ENCODE data around the gene WWC2.

GRCh38 chr4:183177001-183177400 lies 77.9 kb downstream of the WWC2 start:
- TF ChIP-seq, protein P1, sequence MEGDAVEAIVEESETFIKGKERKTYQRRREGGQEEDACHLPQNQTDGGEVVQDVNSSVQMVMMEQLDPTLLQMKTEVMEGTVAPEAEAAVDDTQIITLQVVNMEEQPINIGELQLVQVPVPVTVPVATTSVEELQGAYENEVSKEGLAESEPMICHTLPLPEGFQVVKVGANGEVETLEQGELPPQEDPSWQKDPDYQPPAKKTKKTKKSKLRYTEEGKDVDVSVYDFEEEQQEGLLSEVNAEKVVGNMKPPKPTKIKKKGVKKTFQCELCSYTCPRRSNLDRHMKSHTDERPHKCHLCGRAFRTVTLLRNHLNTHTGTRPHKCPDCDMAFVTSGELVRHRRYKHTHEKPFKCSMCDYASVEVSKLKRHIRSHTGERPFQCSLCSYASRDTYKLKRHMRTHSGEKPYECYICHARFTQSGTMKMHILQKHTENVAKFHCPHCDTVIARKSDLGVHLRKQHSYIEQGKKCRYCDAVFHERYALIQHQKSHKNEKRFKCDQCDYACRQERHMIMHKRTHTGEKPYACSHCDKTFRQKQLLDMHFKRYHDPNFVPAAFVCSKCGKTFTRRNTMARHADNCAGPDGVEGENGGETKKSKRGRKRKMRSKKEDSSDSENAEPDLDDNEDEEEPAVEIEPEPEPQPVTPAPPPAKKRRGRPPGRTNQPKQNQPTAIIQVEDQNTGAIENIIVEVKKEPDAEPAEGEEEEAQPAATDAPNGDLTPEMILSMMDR (conservative IDR thresholded peaks at IDR 0.05; ENCODE audit: low read length), result no peak
- no peak for TF ChIP-seq EZH2phosphoT487 (IDR thresholded peaks at IDR 0.05; ENCODE audit: borderline replicate concordance)

Data from Loucy (cell line).